ENCODE results near the gene CFAP99. TPM values are rescaled to one million over a fixed set of nuclear protein-coding genes. Genes with fewer than 3 reads are reported as not detected.

Gene CFAP99
- total RNA-seq, 1 experiment from 2014 or later, result 0.33 TPM

- TF ChIP-seq POLR2AphosphoS5 (IDR thresholded peaks at IDR 0.05; ENCODE audit: low read depth, low read length) (no peak), CTCF (IDR thresholded peaks at IDR 0.05) (no peak), SIN3A (IDR thresholded peaks at IDR 0.05; ENCODE audit: borderline replicate concordance, insufficient read depth, low read depth, low read length) (no peak), TCF7L2 (IDR thresholded peaks at IDR 0.05; ENCODE audit: low read depth, low read length) (no peak)
- H3K9me3 ChIP-seq (ENCODE audit: control insufficient read depth, insufficient read depth, low read depth, low read length), result no peaks in the 10 kb centered on the region
- H3K4me1 ChIP-seq (ENCODE audit: control insufficient read depth, insufficient read depth, low read length), result no peaks in the 10 kb centered on the region
- BruUV-seq (replicated peaks), result no TSS peak
- in situ Hi-C loops (cut with HindIII; ENCODE audit: low pct_unique_long_range_greater_than_20kb, low sequenced_read_pairs), result no loop called here
- POLR2A ChIA-PET, result interaction anchor here (0.5 to 0.6 kb wide), 2 partner anchors 10 to 17 kb away, joined by 3 to 11 read pairs; no protein-coding TSS in a partner anchor
- intact Hi-C loops (cut with micrococcal nuclease; ENCODE audit: unreplicated experiment), result no loop called here
- no peaks in the 10 kb centered on the region for H3K36me3 ChIP-seq (ENCODE audit: control insufficient read depth, insufficient read depth, low read length)
- CTCF ChIA-PET, result interaction anchor here (0.7 kb wide), 1 partner anchor 25 kb away, joined by 3 read pairs; the partner anchor contains the start of gene CFAP99
- H3K4me3 ChIP-seq (ENCODE audit: low read depth in 2 of 2, low read length in 2 of 2), result no peak overlapping the region
- no peaks in the 10 kb centered on the region for H3K27me3 ChIP-seq (ENCODE audit: control insufficient read depth, insufficient read depth, low read length)
- ATAC-seq (no peak), DNase-seq (ENCODE audit: low read depth, low spot score) (no peak)
- no peak overlapping the region for H3K27ac ChIP-seq (ENCODE audit: low read length)
These were observed 25.4 kb downstream of the CFAP99 start for GRCh38 chr4:2443956-2444740.

GRCh38 chr4:2445130-2445529, 26.4 kb downstream of the CFAP99 start:
- no peaks in the 10 kb centered on the region for H3K4me1 ChIP-seq (ENCODE audit: control insufficient read depth, insufficient read depth, low read length)
- no peak for DNase-seq (ENCODE audit: low read depth, low spot score)
- H3K27ac ChIP-seq (ENCODE audit: low read length), result no peak overlapping the region
- TF ChIP-seq CTCF (IDR thresholded peaks at IDR 0.05), result no peak
- no peak for ATAC-seq
- H3K9me3 ChIP-seq (ENCODE audit: control insufficient read depth, insufficient read depth, low read depth, low read length), result no peaks in the 10 kb centered on the region
- H3K4me3 ChIP-seq (ENCODE audit: low read depth in 2 of 2, low read length in 2 of 2), result no peak overlapping the region
- CTCF ChIA-PET, result no interaction called here
- in situ Hi-C loops (cut with HindIII; ENCODE audit: low pct_unique_long_range_greater_than_20kb, low sequenced_read_pairs), result no loop called here
- no peaks in the 10 kb centered on the region for H3K36me3 ChIP-seq (ENCODE audit: control insufficient read depth, insufficient read depth, low read length)
- intact Hi-C loops (cut with micrococcal nuclease; ENCODE audit: unreplicated experiment), result no loop called here
- no peaks in the 10 kb centered on the region for H3K27me3 ChIP-seq (ENCODE audit: control insufficient read depth, insufficient read depth, low read length)
- POLR2A ChIA-PET, result interaction anchor here (0.5 to 0.7 kb wide), 3 partner anchors 18 to 158 kb away, joined by 3 to 8 read pairs (median 4); no protein-coding TSS in a partner anchor
- BruUV-seq (replicated peaks), result no TSS peak

- BruUV-seq (replicated peaks), result no TSS peak
- Histone ChIP-seq H3K36me3 (ENCODE audit: control insufficient read depth, insufficient read depth, low read length) (no peaks in the 10 kb centered on the region), H3K27me3 (ENCODE audit: control insufficient read depth, insufficient read depth, low read length) (no peaks in the 10 kb centered on the region), H3K27ac (ENCODE audit: low read length) (no peak overlapping the region), H3K4me3 (ENCODE audit: low read depth in 2 of 2, low read length in 2 of 2) (no peak overlapping the region), H3K4me1 (ENCODE audit: control insufficient read depth, insufficient read depth, low read length) (no peaks in the 10 kb centered on the region), H3K9me3 (ENCODE audit: control insufficient read depth, insufficient read depth, low read depth, low read length) (no peaks in the 10 kb centered on the region)
- intact Hi-C loops (cut with micrococcal nuclease; ENCODE audit: unreplicated experiment), result no loop called here
- in situ Hi-C loops (cut with HindIII; ENCODE audit: low pct_unique_long_range_greater_than_20kb, low sequenced_read_pairs), result no loop called here
- DNase-seq (ENCODE audit: low read depth, low spot score) (no peak), ATAC-seq (no peak)
- TF ChIP-seq POLR2AphosphoS5 (IDR thresholded peaks at IDR 0.05; ENCODE audit: low read depth, low read length), result no peak
- TF ChIP-seq CTCF (IDR thresholded peaks at IDR 0.05), result no peak
- no peak for TF ChIP-seq TCF7L2 (IDR thresholded peaks at IDR 0.05; ENCODE audit: low read depth, low read length)
- TF ChIP-seq REST (IDR thresholded peaks at IDR 0.05; ENCODE audit: insufficient read depth in 1 of 2, low read depth in 2 of 2, low read length in 1 of 2), result no peak
- no peak for TF ChIP-seq SIN3A (IDR thresholded peaks at IDR 0.05; ENCODE audit: borderline replicate concordance, insufficient read depth, low read depth, low read length)
- POLR2A ChIA-PET, result interaction anchor here (0.5 to 0.7 kb wide), 2 partner anchors 77 to 159 kb away, joined by 4 to 8 read pairs; no protein-coding TSS in a partner anchor
- CTCF ChIA-PET, result no interaction called here
These were observed 26.8 kb downstream of the CFAP99 start for GRCh38 chr4:2445571-2445970.

Data from Panc1 (cell line).